Testis (tissue), 2 donors: ENCODE measurements around the gene ZNF616.

Experiments
- POLR2A ChIP-seq: fragments of 450-650 bp; IDR thresholded peaks from one replicate; pipeline ENCODE4 v1.6.1; 2017; ENCODE audit warnings: antibody characterized with exemption, mild to moderate bottlenecking, moderate library complexity
- TF ChIP-seq, protein P1 (sequence below), 3 experiments: fragments of 450-650 bp in 2 of 3; fragments of 200-600 bp in 1 of 3; sonication (generic) in 1 of 3; IDR thresholded peaks; one replicate each; pipeline ENCODE4 v1.5.1; 2016 to 2019; ENCODE audit warnings: antibody characterized with exemption in 3 of 3, mild to moderate bottlenecking in 2 of 3, moderate library complexity in 1 of 3

DNA sequence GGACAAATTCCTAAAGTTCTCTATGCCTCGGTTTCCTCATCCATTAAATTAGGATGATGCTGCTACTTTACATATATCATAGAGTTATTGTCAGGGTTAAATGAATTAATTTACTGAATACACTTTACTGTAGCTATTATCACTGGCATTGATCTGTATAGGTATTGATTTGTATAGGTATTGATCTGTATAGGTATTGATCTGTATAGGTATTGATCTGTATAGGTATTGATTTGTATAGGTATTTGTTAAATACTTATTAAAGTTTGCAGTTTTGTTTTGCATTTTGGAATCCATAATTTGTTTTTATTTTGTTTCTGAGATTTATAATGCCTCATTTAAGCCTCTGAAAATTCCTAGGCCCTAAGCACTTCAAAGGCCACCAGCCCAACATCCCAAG, 47.7 kb upstream of the ZNF616 start:
- TF ChIP-seq, protein P1, sequence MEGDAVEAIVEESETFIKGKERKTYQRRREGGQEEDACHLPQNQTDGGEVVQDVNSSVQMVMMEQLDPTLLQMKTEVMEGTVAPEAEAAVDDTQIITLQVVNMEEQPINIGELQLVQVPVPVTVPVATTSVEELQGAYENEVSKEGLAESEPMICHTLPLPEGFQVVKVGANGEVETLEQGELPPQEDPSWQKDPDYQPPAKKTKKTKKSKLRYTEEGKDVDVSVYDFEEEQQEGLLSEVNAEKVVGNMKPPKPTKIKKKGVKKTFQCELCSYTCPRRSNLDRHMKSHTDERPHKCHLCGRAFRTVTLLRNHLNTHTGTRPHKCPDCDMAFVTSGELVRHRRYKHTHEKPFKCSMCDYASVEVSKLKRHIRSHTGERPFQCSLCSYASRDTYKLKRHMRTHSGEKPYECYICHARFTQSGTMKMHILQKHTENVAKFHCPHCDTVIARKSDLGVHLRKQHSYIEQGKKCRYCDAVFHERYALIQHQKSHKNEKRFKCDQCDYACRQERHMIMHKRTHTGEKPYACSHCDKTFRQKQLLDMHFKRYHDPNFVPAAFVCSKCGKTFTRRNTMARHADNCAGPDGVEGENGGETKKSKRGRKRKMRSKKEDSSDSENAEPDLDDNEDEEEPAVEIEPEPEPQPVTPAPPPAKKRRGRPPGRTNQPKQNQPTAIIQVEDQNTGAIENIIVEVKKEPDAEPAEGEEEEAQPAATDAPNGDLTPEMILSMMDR (IDR thresholded peaks at IDR 0.05) = no peak
- no peak for TF ChIP-seq POLR2A
